Vagina (tissue), 2 donors: ENCODE measurements around the gene TBC1D23.

ENCODE experiments used
- POLR2A ChIP-seq, 2 donors: fragments of 450-650 bp; IDR thresholded peaks; one replicate each; pipeline ENCODE4 v1.6.1; 2017; ENCODE audit warnings: antibody characterized with exemption in 2 of 2, mild to moderate bottlenecking in 2 of 2, moderate library complexity in 2 of 2
- TF ChIP-seq, protein P1 (sequence below), 3 experiments: fragments of 450-650 bp in 2 of 3; fragments of 200-600 bp in 1 of 3; sonication (generic) in 1 of 3; IDR thresholded peaks; one replicate each; pipeline ENCODE4 v1.5.1; 2017 to 2019; ENCODE audit warnings: antibody characterized with exemption in 3 of 3, mild to moderate bottlenecking in 2 of 3, moderate library complexity in 2 of 3

DNA sequence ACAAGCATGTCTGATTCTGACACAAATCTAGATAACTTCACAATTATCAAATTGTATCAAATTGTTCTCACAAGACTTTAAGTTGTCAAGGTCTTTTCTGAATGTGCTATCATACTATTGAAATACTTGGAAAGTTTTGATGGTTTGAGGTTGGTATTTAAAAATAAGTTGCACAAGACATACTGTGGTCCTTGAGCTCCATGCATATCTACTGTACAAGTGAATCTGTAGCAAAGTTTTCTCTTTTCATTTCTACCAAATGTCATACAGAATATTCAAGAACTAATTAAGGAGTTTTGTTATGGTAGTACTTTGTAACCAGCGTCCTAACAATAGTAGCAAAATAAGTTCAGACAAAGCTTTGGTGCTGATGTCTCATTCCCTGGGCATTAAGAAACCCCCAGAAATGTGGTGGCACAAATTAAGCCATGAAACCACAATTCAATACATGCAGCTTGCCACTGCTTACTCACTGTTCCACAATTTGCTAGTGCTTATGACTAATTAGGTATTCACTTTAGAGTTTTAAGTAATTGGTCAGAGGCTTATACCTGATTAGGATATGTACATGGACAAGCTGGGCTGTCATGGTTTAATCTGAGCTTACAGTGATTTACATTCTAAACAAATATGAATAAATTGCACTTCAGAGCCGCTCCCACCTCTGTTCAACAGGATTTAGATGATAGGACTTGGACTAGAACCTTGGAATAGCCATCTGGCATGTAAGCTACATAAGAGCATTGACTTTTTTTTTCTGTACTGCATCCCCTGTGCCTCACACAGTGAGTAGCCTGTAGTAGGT, 8.8 kb downstream of the TBC1D23 start:
- TF ChIP-seq, protein P1, sequence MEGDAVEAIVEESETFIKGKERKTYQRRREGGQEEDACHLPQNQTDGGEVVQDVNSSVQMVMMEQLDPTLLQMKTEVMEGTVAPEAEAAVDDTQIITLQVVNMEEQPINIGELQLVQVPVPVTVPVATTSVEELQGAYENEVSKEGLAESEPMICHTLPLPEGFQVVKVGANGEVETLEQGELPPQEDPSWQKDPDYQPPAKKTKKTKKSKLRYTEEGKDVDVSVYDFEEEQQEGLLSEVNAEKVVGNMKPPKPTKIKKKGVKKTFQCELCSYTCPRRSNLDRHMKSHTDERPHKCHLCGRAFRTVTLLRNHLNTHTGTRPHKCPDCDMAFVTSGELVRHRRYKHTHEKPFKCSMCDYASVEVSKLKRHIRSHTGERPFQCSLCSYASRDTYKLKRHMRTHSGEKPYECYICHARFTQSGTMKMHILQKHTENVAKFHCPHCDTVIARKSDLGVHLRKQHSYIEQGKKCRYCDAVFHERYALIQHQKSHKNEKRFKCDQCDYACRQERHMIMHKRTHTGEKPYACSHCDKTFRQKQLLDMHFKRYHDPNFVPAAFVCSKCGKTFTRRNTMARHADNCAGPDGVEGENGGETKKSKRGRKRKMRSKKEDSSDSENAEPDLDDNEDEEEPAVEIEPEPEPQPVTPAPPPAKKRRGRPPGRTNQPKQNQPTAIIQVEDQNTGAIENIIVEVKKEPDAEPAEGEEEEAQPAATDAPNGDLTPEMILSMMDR (IDR thresholded peaks at IDR 0.05), result no peak
- no peak for TF ChIP-seq POLR2A (IDR thresholded peaks at IDR 0.05)
